Kidney epithelial cell (primary cell): ENCODE data around the gene CEP112. TPM values are rescaled to one million over a fixed set of nuclear protein-coding genes. Genes with fewer than 3 reads are reported as not detected.

ENCODE experiments used
- DNase-seq: peaks from one replicate; pipeline ENCODE4 v3.0.0-alpha.2; 2010; ENCODE audit warnings: low read depth
- H3K27me3 ChIP-seq: 2 replicates; pipeline ENCODE4 v1.6.0; 2011; ENCODE audit warnings: low read length; ENCODE audit not compliant: control insufficient read depth, insufficient read depth
- H3K36me3 ChIP-seq: 2 replicates; pipeline ENCODE4 v1.5.1; 2011; ENCODE audit warnings: low read length; ENCODE audit not compliant: control insufficient read depth, insufficient read depth
- H3K4me3 ChIP-seq: 2 replicates; pipeline ENCODE4 v1.5.1; 2011; ENCODE audit warnings: low read depth, mild to moderate bottlenecking, control low read depth, low read length
- total RNA-seq: library from RNA; depleted of rRNA; stranded (reverse); fragments of >200 nt; gene quantifications from 2 replicates; pipeline ENCODE4 v1.2.3, GENCODE V29; 2015
- TF ChIP-seq, protein P1 (sequence below): IDR thresholded peaks from 2 replicates; pipeline ENCODE4 v1.5.1; 2011; ENCODE audit warnings: mild to moderate bottlenecking, moderate library complexity, low read length, control low read depth, inconsistent platforms; ENCODE audit not compliant: insufficient read depth, poor library complexity, severe bottlenecking

CEP112 gene
- total RNA-seq, 1 donor from 2014 or later = 6.5 TPM

DNA sequence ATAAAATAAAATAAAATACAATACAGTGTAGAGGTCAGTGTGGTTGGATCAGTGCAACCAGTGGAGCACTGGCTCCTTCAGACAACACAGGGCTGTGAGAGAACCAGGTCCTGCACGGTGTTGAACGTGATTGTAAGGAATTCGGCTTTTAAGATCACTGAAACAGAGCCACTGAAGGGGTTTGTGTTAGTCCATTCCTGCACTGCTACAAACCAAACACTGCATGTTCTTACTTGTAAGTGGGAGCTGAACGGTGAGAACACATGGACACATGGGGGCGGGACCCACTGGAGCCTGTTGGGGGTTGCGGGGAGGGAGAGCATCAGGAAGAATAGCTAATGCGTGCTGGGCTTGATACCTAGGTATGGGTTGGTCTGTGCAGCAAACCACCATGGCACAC lies 437.3 kb downstream of the CEP112 start:
- Histone ChIP-seq H3K27me3 (no peaks in the 10 kb centered on the region), H3K36me3 (no peaks in the 10 kb centered on the region), H3K4me3 (no peak overlapping the region)
- no peak for DNase-seq
- TF ChIP-seq, protein P1, sequence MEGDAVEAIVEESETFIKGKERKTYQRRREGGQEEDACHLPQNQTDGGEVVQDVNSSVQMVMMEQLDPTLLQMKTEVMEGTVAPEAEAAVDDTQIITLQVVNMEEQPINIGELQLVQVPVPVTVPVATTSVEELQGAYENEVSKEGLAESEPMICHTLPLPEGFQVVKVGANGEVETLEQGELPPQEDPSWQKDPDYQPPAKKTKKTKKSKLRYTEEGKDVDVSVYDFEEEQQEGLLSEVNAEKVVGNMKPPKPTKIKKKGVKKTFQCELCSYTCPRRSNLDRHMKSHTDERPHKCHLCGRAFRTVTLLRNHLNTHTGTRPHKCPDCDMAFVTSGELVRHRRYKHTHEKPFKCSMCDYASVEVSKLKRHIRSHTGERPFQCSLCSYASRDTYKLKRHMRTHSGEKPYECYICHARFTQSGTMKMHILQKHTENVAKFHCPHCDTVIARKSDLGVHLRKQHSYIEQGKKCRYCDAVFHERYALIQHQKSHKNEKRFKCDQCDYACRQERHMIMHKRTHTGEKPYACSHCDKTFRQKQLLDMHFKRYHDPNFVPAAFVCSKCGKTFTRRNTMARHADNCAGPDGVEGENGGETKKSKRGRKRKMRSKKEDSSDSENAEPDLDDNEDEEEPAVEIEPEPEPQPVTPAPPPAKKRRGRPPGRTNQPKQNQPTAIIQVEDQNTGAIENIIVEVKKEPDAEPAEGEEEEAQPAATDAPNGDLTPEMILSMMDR = no peak

- Histone ChIP-seq H3K36me3 (no peaks in the 10 kb centered on the region), H3K4me3 (no peak overlapping the region), H3K27me3 (no peaks in the 10 kb centered on the region)
- TF ChIP-seq, protein P1 = no peak
- no peak for DNase-seq
Measured at GRCh38 chr17:65754081-65754480, 437.9 kb downstream of the CEP112 start.

DNA sequence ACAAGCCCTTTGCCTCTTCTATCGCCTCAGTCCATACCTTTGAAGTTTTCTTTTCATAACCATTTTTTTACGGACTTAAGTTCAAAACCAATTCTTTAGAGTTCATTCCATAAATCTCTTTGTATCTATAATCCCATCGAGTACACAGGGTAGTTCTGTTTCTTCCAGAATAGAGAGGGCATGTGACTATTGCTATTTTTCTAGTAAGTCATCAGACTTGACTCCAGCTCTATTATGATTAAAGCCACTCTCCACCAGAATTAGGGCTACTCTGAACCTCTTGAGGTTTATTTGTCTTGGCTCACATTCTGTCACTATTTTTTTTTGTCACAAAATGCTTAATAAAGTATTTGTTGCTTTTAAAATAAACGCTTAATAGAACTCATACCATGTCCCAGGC lies 438.6 kb downstream of the CEP112 start:
- TF ChIP-seq, protein P1 = no peak
- Histone ChIP-seq H3K36me3 (no peaks in the 10 kb centered on the region), H3K4me3 (no peak overlapping the region), H3K27me3 (no peaks in the 10 kb centered on the region)
- DNase-seq = no peak

DNA sequence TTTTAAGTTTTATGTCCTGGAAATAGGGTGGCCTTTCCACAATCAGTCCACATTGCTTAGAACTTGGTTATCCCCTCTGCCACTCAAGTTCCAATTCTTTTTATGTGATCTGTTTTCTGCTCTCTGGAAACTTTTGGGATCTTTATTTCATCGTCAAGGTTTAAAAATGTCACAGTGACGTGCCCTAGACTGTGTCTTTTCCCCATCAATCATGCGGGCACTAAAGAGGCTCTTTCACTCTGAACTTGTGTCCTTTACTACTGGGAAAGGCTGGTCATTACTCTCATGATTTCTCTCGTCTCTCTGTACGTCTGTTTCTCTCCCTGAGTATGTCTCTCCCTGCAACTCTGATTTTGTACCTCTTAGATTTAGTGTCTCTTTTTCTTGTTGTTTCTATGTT lies 440.7 kb downstream of the CEP112 start:
- H3K4me3 ChIP-seq = no peak overlapping the region
- no peaks in the 10 kb centered on the region for H3K27me3 ChIP-seq
- H3K36me3 ChIP-seq = no peaks in the 10 kb centered on the region
- DNase-seq = no peak
- TF ChIP-seq, protein P1 = no peak

GRCh38 chr17:65750631-65751115 lies 441.3 kb downstream of the CEP112 start:
- H3K27me3 ChIP-seq = no peaks in the 10 kb centered on the region
- H3K4me3 ChIP-seq = no peak overlapping the region
- no peaks in the 10 kb centered on the region for H3K36me3 ChIP-seq
- DNase-seq = peak; percentile 88
- TF ChIP-seq, protein P1 = no peak

DNA sequence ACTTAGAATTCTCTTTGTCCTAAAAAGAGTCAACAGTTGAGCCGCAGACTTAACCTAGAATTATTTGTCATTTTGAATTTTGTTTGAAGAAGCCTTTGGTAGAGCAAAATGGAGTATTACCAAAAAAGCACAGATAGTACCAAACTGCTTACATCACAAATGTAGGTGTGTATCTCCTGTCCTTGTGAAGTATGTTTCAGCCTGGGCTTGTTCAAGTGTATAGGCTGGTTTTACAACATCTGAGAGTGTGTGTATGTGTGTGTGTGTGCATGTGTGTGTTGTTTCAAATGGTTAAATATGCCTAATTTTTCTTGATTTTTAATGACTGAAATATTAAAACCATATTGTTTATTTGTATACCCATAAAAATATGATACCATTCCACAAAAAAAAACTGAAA lies 441.8 kb downstream of the CEP112 start:
- H3K27me3 ChIP-seq = no peaks in the 10 kb centered on the region
- TF ChIP-seq, protein P1 = no peak
- H3K4me3 ChIP-seq = no peak overlapping the region
- DNase-seq = no peak
- H3K36me3 ChIP-seq = no peaks in the 10 kb centered on the region
